ENCODE data around the gene CENPB.

Gene CENPB

GRCh38 chr20:3753501-3754275 lies 32.9 kb downstream of the CENPB start:
- DNase-seq (ENCODE audit: low read depth in 1 of 2, low spot score in 1 of 2), result no peak
- no peaks in the 10 kb centered on the region for H3K27me3 ChIP-seq (ENCODE audit: insufficient read depth, poor library complexity, severe bottlenecking)
- H3K27ac ChIP-seq (replicated peaks), result no peak overlapping the region
- H3K4me3 ChIP-seq (replicated peaks; ENCODE audit: insufficient read depth, low read length), result no peak overlapping the region
- TF ChIP-seq SPI1 (IDR thresholded peaks at IDR 0.05; ENCODE audit: borderline replicate concordance, low read depth) (no peak), GABPA (IDR thresholded peaks at IDR 0.05; ENCODE audit: low read depth) (no peak), REST (IDR thresholded peaks at IDR 0.05; ENCODE audit: insufficient replicate concordance, low read depth) (no peak), CTCF (IDR thresholded peaks at IDR 0.05; ENCODE audit: insufficient read depth, low read length) (no peak), POLR2AphosphoS5 (IDR thresholded peaks at IDR 0.05; ENCODE audit: low read depth) (no peak)

GRCh38 chr20:3753098-3753497 lies 33.4 kb downstream of the CENPB start:
- no peaks in the 10 kb centered on the region for H3K27me3 ChIP-seq (ENCODE audit: insufficient read depth, poor library complexity, severe bottlenecking)
- peak in 1 of 2 experiments; percentile 64 for DNase-seq (ENCODE audit: low read depth in 1 of 2, low spot score in 1 of 2)
- TF ChIP-seq REST (IDR thresholded peaks at IDR 0.05; ENCODE audit: insufficient replicate concordance, low read depth), result no peak
- peak; percentile 83 for TF ChIP-seq CTCF (IDR thresholded peaks at IDR 0.05; ENCODE audit: insufficient read depth, low read length)
- no peak for TF ChIP-seq SPI1 (IDR thresholded peaks at IDR 0.05; ENCODE audit: borderline replicate concordance, low read depth)
- no peak for TF ChIP-seq GABPA (IDR thresholded peaks at IDR 0.05; ENCODE audit: low read depth)
- no peak overlapping the region for H3K27ac ChIP-seq (replicated peaks)
- H3K4me3 ChIP-seq (replicated peaks; ENCODE audit: insufficient read depth, low read length), result no peak overlapping the region

- DNase-seq (ENCODE audit: low read depth in 1 of 2, low spot score in 1 of 2), result no peak
- TF ChIP-seq REST (IDR thresholded peaks at IDR 0.05; ENCODE audit: insufficient replicate concordance, low read depth), result no peak
- no peak for TF ChIP-seq CTCF (IDR thresholded peaks at IDR 0.05; ENCODE audit: insufficient read depth, low read length)
- no peak for TF ChIP-seq POLR2AphosphoS5 (IDR thresholded peaks at IDR 0.05; ENCODE audit: low read depth)
- no peak for TF ChIP-seq GABPA (IDR thresholded peaks at IDR 0.05; ENCODE audit: low read depth)
- no peak for TF ChIP-seq SPI1 (IDR thresholded peaks at IDR 0.05; ENCODE audit: borderline replicate concordance, low read depth)
- Histone ChIP-seq H3K4me3 (replicated peaks; ENCODE audit: insufficient read depth, low read length) (no peak overlapping the region), H3K27me3 (ENCODE audit: insufficient read depth, poor library complexity, severe bottlenecking) (no peaks in the 10 kb centered on the region), H3K27ac (replicated peaks) (no peak overlapping the region)
Observed at GRCh38 chr20:3752386-3752759, 34.2 kb downstream of the CENPB start.

All from HL-60 (cell line).